ENCODE measurements around the gene WDR35. TPM values are rescaled to one million over a fixed set of nuclear protein-coding genes. Genes with fewer than 3 reads are reported as not detected.

WDR35 gene
- total RNA-seq, 4 donors from 2014 or later, result 6.4 to 11.0 (median 7.6) TPM

GRCh38 chr2:19989342-19989666, 601 bp downstream of the WDR35 start:
- TF ChIP-seq CTCF (IDR thresholded peaks at IDR 0.05; ENCODE audit: low read depth), result no peak

GRCh38 chr2:19988600-19988999, 1.3 kb downstream of the WDR35 start:
- no peak for TF ChIP-seq CTCF (IDR thresholded peaks at IDR 0.05; ENCODE audit: low read depth)

- TF ChIP-seq CTCF (IDR thresholded peaks at IDR 0.05; ENCODE audit: low read depth), result no peak
Measured at GRCh38 chr2:19987936-19988335, 2.0 kb downstream of the WDR35 start.

- TF ChIP-seq CTCF (IDR thresholded peaks at IDR 0.05; ENCODE audit: low read depth), result no peak
Measured at GRCh38 chr2:19982268-19982667, 7.6 kb downstream of the WDR35 start.

GRCh38 chr2:19979932-19980331, 10.0 kb downstream of the WDR35 start:
- TF ChIP-seq CTCF (IDR thresholded peaks at IDR 0.05; ENCODE audit: low read depth), result no peak

- TF ChIP-seq CTCF (IDR thresholded peaks at IDR 0.05; ENCODE audit: low read depth), result no peak
Measured at GRCh38 chr2:19973466-19973865, 16.4 kb downstream of the WDR35 start.

GRCh38 chr2:19971691-19972090, 18.2 kb downstream of the WDR35 start:
- TF ChIP-seq CTCF (IDR thresholded peaks at IDR 0.05; ENCODE audit: low read depth), result no peak

GRCh38 chr2:19963386-19963785, 26.5 kb downstream of the WDR35 start:
- no peak for TF ChIP-seq CTCF (IDR thresholded peaks at IDR 0.05; ENCODE audit: low read depth)

Measured in subcutaneous adipose tissue (tissue), 4 donors.